Head of caudate nucleus (tissue), 42 donors: ENCODE measurements around the gene NKAIN1.
"Not testable (repeated sequence)": the region's sequence is repeated elsewhere in the genome, so short reads cannot be mapped to it uniquely, and the experiment has no call there.

Experiments
- DNase-seq, 42 donors: peaks; one replicate each; pipeline versions ENCODE4 v3.0.0 to v3.0.0-alpha.2; 2020 to 2021; ENCODE audit warnings: mixed read lengths in 7 of 42
- intact Hi-C: fragments of 100-400 bp; cut with DNase I; formaldehyde crosslinking; loops from one replicate; pipeline ENCODE4 v1.15.0; 2022

The NKAIN1 gene

GRCh38 chr1:31239653-31240241 lies at the start of gene NKAIN1:
NKAIN1 (minus strand) TSS chr1:31239887; CDS start chr1:31239547, 340 bp downstream.
- intact Hi-C loops, result loop anchor here (5.0 kb wide), 1 partner anchor 57 kb away; no protein-coding TSS in a partner anchor
- peak in 35 of 42 donors; percentile 15 to 83 (median 57) for DNase-seq

DNA sequence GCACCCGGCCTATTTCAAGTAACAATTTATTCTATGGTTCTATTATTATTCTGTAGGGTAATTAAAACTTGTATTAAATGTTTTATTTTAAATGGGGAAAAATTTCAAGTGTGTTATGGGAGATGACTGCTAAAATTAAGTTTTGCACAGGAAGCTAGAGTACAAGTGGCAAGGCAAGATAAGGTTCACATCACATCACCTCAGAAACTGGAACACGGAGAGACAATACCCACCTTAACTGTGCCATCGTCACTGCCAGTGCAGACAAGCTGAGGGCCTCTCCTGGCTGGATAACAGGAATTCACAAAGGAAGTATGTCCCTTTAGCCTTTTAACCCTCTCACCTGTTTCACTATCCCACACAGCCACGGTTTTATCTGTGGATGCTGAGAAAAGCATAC lies 49.3 kb upstream of the NKAIN1 start:
- intact Hi-C loops, result no loop called here
- DNase-seq, result no peak

DNA sequence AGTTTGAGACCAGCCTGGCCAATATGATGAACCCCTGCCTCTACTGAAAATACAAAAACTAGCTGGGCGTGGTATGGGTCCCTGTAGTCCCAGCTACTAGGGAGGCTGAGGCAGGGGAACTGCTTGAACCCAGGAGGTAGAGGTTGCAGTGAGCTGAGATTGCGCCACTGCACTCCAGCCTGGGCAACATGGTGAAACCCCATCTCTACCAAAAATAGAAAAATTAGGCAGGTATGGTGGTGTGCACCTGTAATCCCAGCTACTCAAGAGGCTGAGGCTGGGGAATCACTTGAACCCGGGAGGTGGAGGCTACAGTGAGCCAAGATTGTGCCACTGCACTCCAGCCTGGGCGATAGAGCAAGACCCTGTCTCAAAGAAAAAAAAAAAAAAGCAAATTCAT lies 48.1 kb upstream of the NKAIN1 start:
- intact Hi-C loops, result not testable (repeated sequence)
- DNase-seq, result peak in 8 of 42 donors; percentile 19 to 71 (median 45)

DNA sequence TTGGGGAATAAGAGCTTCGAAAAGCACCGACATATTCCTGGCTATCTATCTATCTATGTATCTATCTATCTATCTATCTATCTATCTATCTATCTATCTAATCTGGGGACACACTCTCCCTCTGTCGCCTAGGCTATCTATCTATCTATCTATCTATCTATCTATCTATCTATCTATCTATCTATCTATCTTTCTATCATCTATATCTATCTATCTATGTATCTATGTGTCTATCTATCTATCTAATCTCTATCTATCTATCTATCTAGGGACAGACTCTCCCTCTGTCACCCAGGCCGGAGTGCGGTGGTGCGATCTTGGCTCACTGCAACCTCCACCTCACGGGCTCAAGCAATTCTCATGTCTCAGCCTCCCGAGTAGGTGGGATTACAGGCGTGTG lies 42.7 kb upstream of the NKAIN1 start:
- intact Hi-C loops, DNase-seq: not testable (repeated sequence)

DNA sequence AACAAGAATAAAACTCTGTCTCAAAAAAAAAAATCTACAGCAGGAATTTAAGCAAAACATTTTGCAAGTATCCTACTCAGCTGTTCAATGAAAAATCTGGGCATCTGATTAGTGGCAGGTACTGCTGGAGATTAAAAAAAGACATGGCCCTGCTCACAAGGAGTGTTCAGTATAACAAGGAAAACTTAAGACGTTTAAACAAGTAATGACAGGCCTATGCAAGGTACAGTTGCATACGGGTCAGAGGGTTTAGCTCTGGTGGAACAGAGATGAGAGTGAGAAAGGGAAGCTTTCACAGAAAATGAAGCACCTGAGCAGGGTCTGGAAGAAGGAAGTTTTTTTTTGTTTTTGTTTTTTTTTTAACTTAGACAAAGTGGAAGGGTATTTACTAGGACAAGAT lies 33.9 kb upstream of the NKAIN1 start:
- intact Hi-C loops, result no loop called here

DNA sequence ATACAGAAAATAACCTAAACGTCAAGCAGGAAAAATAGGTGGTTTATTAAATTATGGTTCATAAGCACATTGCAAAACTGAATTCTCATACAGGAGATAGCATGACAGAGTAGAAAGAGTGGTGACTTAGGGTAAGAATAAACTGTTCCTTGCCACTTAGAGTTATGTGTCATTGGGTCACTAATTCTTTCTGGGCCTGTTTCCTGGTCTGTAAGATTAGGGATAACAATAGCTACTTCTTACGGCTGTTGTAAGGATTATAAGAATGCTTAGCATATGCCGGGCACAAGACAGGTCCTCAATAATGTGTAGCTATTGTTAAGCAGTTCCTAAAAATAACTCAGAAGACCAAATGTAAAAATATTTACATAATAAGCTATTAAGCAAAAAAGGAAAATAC lies 32.7 kb upstream of the NKAIN1 start:
- DNase-seq, result no peak
- intact Hi-C loops, result no loop called here

More for the DNA sequence above, 33.9 kb upstream of the NKAIN1 start:
- no peak for DNase-seq

DNA sequence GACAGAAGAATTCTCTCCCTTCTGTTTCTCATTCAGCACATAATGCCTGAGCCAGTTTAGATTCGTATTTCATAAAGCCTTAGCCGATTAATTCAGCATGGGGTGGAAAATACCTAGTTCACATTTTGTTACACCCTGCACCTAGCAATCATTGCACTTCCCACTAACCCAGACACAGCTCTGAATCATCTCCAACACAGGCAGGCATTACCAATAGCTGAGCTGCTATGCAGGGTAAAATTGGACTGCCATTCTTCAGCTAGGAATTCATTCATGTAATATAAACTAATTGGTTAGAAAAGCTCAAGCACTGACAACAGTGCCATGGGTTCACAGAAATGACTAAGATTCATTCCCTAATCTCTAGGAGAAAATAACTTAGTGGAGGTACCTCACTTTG lies 26.9 kb upstream of the NKAIN1 start:
- intact Hi-C loops, result no loop called here
- DNase-seq, result peak in 26 of 42 donors; percentile 10 to 84 (median 42)

DNA sequence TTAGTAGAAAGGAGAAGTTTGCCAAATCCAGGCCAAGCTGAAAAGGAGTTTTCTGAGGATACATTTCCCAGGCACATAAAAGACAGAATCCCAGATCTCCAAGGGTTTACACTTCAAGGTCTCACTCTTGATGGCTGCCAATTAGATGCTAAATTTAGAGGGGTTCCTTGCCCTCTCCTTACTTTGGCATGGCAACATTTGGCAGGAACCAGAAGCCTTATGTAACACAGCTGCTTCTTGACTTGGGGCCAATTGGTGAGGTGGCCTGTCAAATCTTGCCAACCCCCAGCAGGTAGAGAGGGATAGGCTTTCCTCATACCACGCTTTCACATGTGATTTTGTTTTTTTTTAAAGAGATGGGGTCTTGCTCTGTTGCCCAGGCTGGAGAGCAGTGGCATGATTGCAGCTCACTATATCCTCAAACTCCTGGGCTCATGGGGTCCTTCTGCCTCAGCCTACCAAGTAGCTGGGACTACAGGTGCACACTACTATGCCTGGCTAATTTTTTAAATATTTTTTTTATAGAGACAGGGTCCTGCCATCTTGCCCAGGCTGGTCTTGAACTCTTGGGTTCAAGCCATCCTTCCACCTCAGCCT lies 25.2 kb upstream of the NKAIN1 start:
- intact Hi-C loops, result no loop called here
- DNase-seq, result peak in 1 of 42 donors; percentile 2

DNA sequence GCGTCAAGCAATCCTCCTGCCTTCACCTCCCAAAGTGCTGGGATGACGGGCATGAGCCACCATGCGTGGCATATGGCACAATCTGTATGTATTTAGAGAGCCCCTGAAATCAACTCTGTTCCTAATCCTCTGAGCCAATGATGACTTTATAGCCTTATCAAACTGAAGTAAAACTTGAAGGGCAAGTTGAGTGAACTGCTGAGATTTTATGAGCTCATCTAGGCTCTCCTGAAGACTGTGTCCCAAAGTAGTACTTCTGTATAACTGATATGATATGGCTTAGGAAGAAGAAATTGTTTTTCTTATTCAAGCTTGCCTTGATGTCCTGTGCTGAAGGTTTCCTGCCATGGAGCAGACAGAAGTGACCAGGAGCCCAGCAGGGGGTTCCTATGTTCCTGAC lies 23.7 kb upstream of the NKAIN1 start:
- intact Hi-C loops, result no loop called here
- no peak for DNase-seq

- intact Hi-C loops, result not testable (repeated sequence)
Measured at GRCh38 chr1:31262393-31262792, 22.7 kb upstream of the NKAIN1 start.

GRCh38 chr1:31261916-31262315 lies 22.2 kb upstream of the NKAIN1 start:
- intact Hi-C loops, result no loop called here
- no peak for DNase-seq

More at GRCh38 chr1:31262393-31262792, 22.7 kb upstream of the NKAIN1 start:
- not testable (repeated sequence) for DNase-seq

DNA sequence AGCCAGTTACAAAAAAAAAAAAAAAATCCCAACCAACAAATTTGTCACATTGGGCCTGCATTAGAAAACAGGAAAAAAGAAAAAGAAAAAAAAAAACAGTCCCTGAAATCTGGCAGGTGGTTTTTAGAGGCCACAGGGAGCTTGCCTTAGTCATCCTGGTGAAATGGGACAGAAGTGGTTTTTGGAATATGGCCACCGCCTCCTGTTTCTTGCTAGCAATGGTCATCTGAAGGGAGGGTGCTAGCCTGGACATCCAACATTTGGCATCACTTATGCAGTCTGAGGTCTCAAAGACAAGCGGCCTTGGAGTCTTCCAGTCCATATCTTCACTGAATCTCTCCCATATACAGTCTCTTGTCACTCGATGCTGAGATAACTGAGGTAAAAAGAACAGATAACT lies 20.1 kb upstream of the NKAIN1 start:
- intact Hi-C loops, result no loop called here
- DNase-seq, result no peak

DNA sequence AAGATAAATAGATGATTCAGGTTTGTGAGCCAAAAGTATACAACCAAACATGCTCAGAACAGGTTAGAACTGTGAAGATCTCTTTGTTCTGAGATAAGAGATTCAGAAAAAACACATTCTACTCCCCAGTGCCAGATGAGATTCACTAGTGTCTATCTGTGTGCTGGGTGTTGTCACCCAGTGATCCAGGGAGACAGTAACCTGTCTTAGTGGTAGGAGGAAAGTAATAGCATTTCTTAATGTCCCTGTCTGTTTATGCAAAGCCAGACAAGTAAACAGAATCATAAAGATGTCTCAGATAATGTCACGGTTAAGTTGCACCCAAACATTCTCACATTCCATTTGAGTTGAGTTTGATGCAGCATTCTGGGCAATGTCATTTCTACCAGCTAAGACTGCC lies 18.9 kb upstream of the NKAIN1 start:
- intact Hi-C loops, result no loop called here

GRCh38 chr1:31257213-31257612 lies 17.5 kb upstream of the NKAIN1 start:
- DNase-seq, result no peak
- intact Hi-C loops, result no loop called here

More for the DNA sequence above, 18.9 kb upstream of the NKAIN1 start:
- DNase-seq, result no peak

GRCh38 chr1:31249854-31250253 lies 10.2 kb upstream of the NKAIN1 start:
- intact Hi-C loops, result no loop called here
- no peak for DNase-seq

- no peak for DNase-seq
- intact Hi-C loops, result no loop called here
Measured at GRCh38 chr1:31248276-31248675, 8.6 kb upstream of the NKAIN1 start.

GRCh38 chr1:31244326-31244725 lies 4.6 kb upstream of the NKAIN1 start:
- intact Hi-C loops, result no loop called here
- DNase-seq, result no peak

DNA sequence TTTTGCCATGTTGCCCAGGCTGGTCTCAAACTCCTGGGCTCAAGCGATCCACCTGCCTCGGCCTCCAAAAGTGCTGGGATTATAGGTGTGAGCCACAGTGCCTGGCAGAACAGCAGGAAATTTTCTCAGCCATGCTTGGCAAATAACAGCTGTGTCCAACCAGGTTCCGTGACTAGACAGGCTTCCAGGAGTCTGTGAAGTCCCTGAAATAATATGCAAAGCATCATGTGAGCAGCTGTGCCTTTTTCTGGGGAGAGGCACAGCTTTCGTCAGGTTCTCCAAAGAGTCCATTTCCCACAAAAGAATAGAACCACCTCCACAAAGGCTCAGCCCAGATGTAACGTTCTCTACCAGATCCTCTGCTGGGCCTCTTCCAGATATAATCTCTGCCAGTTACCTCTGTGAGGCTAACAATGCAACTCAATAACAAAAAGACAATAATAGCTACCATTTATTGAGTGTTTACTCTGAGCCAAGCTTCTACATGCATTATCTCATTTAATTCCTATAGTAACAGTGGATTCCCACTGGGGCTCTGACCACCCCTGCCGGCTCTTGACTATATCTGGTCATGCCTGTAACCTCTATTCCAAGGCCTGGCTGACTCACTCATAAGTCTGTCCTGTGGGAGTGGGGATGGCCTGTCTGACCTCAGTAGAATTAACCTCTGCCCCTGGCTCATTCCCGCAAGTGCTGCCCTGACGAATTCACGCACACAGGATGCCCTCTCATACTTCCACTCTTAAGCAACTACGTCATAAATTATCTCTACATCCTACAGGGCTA lies 4.0 kb upstream of the NKAIN1 start:
- DNase-seq, result no peak
- intact Hi-C loops, result no loop called here

GRCh38 chr1:31241321-31241720 lies 1.6 kb upstream of the NKAIN1 start:
- intact Hi-C loops, result no loop called here
- DNase-seq, result no peak

DNA sequence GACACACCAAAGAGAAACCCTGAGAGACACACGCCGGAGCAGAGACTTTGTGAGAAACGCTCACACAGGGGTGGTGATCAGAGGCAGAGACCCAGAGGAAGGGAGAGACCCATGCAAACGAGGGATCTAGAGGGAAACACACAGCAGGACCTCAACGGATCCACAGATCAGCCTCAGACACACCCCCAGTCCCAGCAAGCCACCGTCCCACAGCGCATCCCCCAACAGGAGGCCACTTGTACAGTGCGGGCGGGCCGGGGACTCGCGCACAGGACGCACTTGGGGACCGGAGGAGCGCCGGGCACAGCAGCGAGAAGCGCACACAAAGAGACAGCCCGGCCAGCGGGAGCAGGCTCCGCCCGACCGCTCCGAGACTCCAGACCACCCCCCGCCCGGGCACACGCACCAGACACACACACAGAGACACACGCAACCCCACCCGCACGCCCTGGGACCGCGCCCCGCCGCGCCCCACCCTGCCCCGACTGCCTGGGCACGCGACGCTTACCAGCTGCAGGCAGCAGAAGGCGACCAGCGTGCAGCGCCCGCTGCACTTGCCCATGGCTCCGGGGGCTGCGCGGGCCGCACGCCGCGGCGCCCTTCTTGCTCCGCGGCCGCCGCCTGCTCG lies 587 bp downstream of the NKAIN1 start:
- intact Hi-C loops, result loop anchor here (5.0 kb wide), 1 partner anchor 57 kb away; no protein-coding TSS in a partner anchor
- peak in 34 of 42 donors; percentile 16 to 80 (median 46) for DNase-seq
